Measurements from ENCODE around the gene ODAD3. TPM values are rescaled to one million over a fixed set of nuclear protein-coding genes. Genes with fewer than 3 reads are reported as not detected.

The ODAD3 gene
- total and polyA plus RNA-seq, 2 of the 13 experiments (the other 11 are each of a cell fraction or from before 2014, with no cell fraction given) = 0.04 to 0.08 TPM

DNA sequence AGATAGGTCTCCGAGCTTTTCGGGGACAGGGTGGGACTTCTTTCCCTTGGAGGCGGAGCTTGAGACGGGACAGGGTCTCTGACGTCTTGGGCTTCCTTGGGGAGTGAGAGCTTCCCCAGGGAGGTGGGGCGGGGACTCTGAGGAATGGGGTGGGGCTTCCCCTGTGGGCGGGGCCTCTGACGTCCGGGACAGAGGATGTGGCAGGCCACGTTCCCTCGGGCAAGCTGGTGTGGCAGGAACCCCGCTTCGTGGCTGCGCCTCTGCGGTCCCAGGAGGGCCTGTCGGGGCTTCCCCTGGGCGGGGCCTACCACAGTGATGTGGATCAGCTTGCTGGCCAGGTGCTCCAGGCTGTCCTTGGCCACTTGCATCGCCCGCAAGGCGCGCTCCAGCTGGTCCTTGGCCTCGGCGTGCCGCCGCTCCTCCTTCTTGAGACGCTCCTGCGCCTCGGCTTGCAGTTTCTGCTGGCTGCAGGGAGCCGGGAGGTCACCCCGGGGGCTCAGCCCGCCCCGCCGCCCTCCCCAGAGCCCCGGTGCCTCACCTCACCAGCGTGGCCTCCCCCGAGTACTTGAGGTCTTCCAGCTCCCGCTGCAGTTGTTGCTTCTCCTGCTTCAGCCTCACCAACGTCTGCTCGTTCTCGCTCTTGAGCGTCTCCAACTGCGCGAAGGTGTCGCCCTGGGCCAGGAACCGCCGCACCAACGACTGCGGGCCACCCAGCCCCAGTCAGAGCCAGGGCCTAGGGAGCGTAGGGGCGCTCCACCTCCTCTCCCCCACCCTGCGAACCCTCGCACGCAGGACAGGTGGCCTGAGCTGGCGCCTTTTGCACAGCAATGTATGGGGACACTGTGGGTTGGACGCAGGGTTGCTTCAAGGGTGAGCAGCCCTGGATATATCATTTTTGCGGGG, 12.5 kb downstream of the ODAD3 start:
- H2AFZ ChIP-seq (ENCODE audit: low read length) = no peak overlapping the region
- peaks cover 51% of the 10 kb centered on the region for H3K4me1 ChIP-seq (ENCODE audit: insufficient read depth, low read length)
- ChIA-PET POLR2A (interaction anchor here (1.4 to 3.1 kb wide), 4 partner anchors 13 to 48 kb away, joined by 4 to 15 read pairs (median 10); partner anchors contain the start of genes EPOR, ODAD3, PRKCSH and SWSAP1), CTCF (ENCODE audit: low intra/inter-chr PET ratio, low total read pairs) (no interaction called here)
- ATAC-seq = no peak
- H3K27ac ChIP-seq (ENCODE audit: extremely low read length, insufficient read depth, low read length) = no peak overlapping the region
- DNase-seq (ENCODE audit: low spot score) = no peak
- in situ Hi-C loops (cut with HindIII; ENCODE audit: extremely low pct_ligation_motif_present, low pct_unique_long_range_greater_than_20kb) = loop anchor here (5.0 kb wide), 1 partner anchor 40 kb away; the partner anchor contains the start of gene EPOR
- H3K9me3 ChIP-seq (ENCODE audit: low read length) = no peaks in the 10 kb centered on the region
- no peak overlapping the region for H3K9ac ChIP-seq (ENCODE audit: insufficient read depth, low read depth, low read length)
- WGBS (ENCODE audit: low lambda C conversion rate) = 16% methylated on average over 6 of the region's 56 CpGs
- peak overlapping the region; percentile 79 for H3K4me2 ChIP-seq (ENCODE audit: low read depth, low read length)
- FAIRE-seq = no peak
- TF ChIP-seq UBTF (CRISPR knock-in tag; IDR thresholded peaks at IDR 0.05) = peak; percentile 24; the same call in 1 of the 2 replicates
- TF ChIP-seq, protein P1, sequence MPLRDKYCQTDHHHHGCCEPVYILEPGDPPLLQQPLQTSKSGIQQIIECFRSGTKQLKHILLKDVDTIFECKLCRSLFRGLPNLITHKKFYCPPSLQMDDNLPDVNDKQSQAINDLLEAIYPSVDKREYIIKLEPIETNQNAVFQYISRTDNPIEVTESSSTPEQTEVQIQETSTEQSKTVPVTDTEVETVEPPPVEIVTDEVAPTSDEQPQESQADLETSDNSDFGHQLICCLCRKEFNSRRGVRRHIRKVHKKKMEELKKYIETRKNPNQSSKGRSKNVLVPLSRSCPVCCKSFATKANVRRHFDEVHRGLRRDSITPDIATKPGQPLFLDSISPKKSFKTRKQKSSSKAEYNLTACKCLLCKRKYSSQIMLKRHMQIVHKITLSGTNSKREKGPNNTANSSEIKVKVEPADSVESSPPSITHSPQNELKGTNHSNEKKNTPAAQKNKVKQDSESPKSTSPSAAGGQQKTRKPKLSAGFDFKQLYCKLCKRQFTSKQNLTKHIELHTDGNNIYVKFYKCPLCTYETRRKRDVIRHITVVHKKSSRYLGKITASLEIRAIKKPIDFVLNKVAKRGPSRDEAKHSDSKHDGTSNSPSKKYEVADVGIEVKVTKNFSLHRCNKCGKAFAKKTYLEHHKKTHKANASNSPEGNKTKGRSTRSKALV (CRISPR knock-in tag; IDR thresholded peaks at IDR 0.05) = peak; percentile 66; the same call in 1 of the 2 replicates
- TF ChIP-seq, protein P2, sequence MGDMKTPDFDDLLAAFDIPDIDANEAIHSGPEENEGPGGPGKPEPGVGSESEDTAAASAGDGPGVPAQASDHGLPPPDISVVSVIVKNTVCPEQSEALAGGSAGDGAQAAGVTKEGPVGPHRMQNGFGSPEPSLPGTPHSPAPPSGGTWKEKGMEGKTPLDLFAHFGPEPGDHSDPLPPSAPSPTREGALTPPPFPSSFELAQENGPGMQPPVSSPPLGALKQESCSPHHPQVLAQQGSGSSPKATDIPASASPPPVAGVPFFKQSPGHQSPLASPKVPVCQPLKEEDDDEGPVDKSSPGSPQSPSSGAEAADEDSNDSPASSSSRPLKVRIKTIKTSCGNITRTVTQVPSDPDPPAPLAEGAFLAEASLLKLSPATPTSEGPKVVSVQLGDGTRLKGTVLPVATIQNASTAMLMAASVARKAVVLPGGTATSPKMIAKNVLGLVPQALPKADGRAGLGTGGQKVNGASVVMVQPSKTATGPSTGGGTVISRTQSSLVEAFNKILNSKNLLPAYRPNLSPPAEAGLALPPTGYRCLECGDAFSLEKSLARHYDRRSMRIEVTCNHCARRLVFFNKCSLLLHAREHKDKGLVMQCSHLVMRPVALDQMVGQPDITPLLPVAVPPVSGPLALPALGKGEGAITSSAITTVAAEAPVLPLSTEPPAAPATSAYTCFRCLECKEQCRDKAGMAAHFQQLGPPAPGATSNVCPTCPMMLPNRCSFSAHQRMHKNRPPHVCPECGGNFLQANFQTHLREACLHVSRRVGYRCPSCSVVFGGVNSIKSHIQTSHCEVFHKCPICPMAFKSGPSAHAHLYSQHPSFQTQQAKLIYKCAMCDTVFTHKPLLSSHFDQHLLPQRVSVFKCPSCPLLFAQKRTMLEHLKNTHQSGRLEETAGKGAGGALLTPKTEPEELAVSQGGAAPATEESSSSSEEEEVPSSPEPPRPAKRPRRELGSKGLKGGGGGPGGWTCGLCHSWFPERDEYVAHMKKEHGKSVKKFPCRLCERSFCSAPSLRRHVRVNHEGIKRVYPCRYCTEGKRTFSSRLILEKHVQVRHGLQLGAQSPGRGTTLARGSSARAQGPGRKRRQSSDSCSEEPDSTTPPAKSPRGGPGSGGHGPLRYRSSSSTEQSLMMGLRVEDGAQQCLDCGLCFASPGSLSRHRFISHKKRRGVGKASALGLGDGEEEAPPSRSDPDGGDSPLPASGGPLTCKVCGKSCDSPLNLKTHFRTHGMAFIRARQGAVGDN (CRISPR knock-in tag; IDR thresholded peaks at IDR 0.05) = peak; percentile 33; the same call in 1 of the 2 replicates
- TF ChIP-seq GABPA (IDR thresholded peaks at IDR 0.05; ENCODE audit: low read depth, low read length) = no peak
- TF ChIP-seq GABPA (CRISPR knock-in tag; IDR thresholded peaks at IDR 0.05; ENCODE audit: low read depth) = no peak
- H3K4me3 ChIP-seq (replicated peaks in 1 of 3; ENCODE audit: insufficient read depth in 1 of 3, low read depth in 2 of 3, low read length in 3 of 3) = peak overlapping the region in 2 of 3 experiments; percentile 24 to 69; a peak in 2 of 6 replicates
- no peaks in the 10 kb centered on the region for H3K79me2 ChIP-seq (ENCODE audit: insufficient read depth, low read length)
- intact Hi-C loops (cut with micrococcal nuclease; ENCODE audit: unreplicated experiment) = loop anchor here (5.0 kb wide), 1 partner anchor 40 kb away; the partner anchor contains the start of gene EPOR
- no peaks in the 10 kb centered on the region for H4K20me1 ChIP-seq (ENCODE audit: insufficient read depth, low read length)
- no TSS peak for BruUV-seq (replicated peaks)
- peaks cover 3 to 35% of the 10 kb centered on the region in 2 experiments; a peak in 4 of 5 replicates for H3K27me3 ChIP-seq (ENCODE audit: control insufficient read depth in 1 of 2, insufficient read depth in 2 of 2, low read length in 2 of 2)
- no peaks in the 10 kb centered on the region for H3K36me3 ChIP-seq (replicated peaks in 1 of 2; ENCODE audit: control insufficient read depth in 1 of 2, insufficient read depth in 2 of 2, low read length in 2 of 2)
